H9 (cell line): ENCODE data around the gene CDC14A. TPM values are rescaled to one million over a fixed set of nuclear protein-coding genes. Genes with fewer than 3 reads are reported as not detected.

Source experiments
- DNase-seq: peaks from one replicate; pipeline ENCODE4 v3.0.0-alpha.2; 2017
- H2AFZ ChIP-seq: one replicate; pipeline ENCODE4 v1.6.1; 2013; ENCODE audit warnings: mild to moderate bottlenecking, low read length, control low read depth, moderate library complexity
- H2AK5ac ChIP-seq: 2 replicates; pipeline ENCODE4 v1.6.1; 2013; ENCODE audit warnings: low read length, control low read depth, mixed read lengths; ENCODE audit not compliant: insufficient read length
- H2BK120ac ChIP-seq: one replicate; pipeline ENCODE4 v1.6.1; 2013; ENCODE audit warnings: low read depth, mild to moderate bottlenecking, low read length, control low read depth, inconsistent platforms; ENCODE audit not compliant: poor library complexity, severe bottlenecking
- H2BK12ac ChIP-seq: 2 replicates; pipeline ENCODE4 v1.6.1; 2013; ENCODE audit warnings: low read length, control low read depth, mixed read lengths, low read depth; ENCODE audit not compliant: insufficient read length
- H2BK15ac ChIP-seq: 2 replicates; pipeline ENCODE4 v1.6.1; 2013; ENCODE audit warnings: low read depth, low read length, control low read depth
- H2BK20ac ChIP-seq: one replicate; pipeline ENCODE4 v1.6.1; 2013; ENCODE audit warnings: low read depth, mild to moderate bottlenecking, low read length, control low read depth, inconsistent platforms; ENCODE audit not compliant: poor library complexity, severe bottlenecking
- H2BK5ac ChIP-seq: 2 replicates; pipeline ENCODE4 v1.6.1; 2013; ENCODE audit warnings: low read length, control low read depth, mixed read lengths; ENCODE audit not compliant: insufficient read length
- H3K14ac ChIP-seq: 2 replicates; pipeline ENCODE4 v1.6.1; 2013; ENCODE audit warnings: low read length, control low read depth; ENCODE audit not compliant: insufficient read depth
- H3K18ac ChIP-seq: 2 replicates; pipeline ENCODE4 v1.6.1; 2013; ENCODE audit warnings: low read depth, mild to moderate bottlenecking, mixed read lengths, low read length, control low read depth; ENCODE audit not compliant: insufficient read length
- H3K23ac ChIP-seq: 2 replicates; pipeline ENCODE4 v1.6.1; 2013; ENCODE audit warnings: low read length, control low read depth, mixed read lengths, low read depth; ENCODE audit not compliant: insufficient read length
- H3K23me2 ChIP-seq: 2 replicates; pipeline ENCODE4 v1.6.1; 2013; ENCODE audit warnings: low read depth, mild to moderate bottlenecking, mixed read lengths, low read length, control low read depth; ENCODE audit not compliant: insufficient read length, poor library complexity, severe bottlenecking
- H3K27ac ChIP-seq: 2 replicates; pipeline ENCODE4 v1.5.1; 2013; ENCODE audit warnings: low read length, control low read depth, mixed read lengths, low read depth; ENCODE audit not compliant: insufficient read length
- H3K27me3 ChIP-seq: 2 replicates; pipeline ENCODE4 v1.6.1; 2013; ENCODE audit warnings: low read length, control low read depth, inconsistent platforms; ENCODE audit not compliant: insufficient read depth
- H3K4ac ChIP-seq: 2 replicates; pipeline ENCODE4 v1.6.1; 2013; ENCODE audit warnings: low read depth, mild to moderate bottlenecking, control low read depth, inconsistent platforms, low read length, moderate library complexity
- H3K4me1 ChIP-seq: 2 replicates; pipeline ENCODE4 v1.6.1; 2013; ENCODE audit warnings: low read length, control low read depth, inconsistent platforms; ENCODE audit not compliant: insufficient read depth
- H3K4me2 ChIP-seq: 2 replicates; pipeline ENCODE4 v1.6.1; 2013; ENCODE audit warnings: low read length, control low read depth, mixed read lengths; ENCODE audit not compliant: insufficient read length, insufficient read depth
- H3K56ac ChIP-seq: 2 replicates; pipeline ENCODE4 v1.6.1; 2013; ENCODE audit warnings: low read depth, mild to moderate bottlenecking, mixed read lengths, low read length, control low read depth; ENCODE audit not compliant: insufficient read length
- H3K79me1 ChIP-seq: 2 replicates; pipeline ENCODE4 v1.6.1; 2013; ENCODE audit warnings: low read depth, mild to moderate bottlenecking, moderate library complexity, low read length, control low read depth, inconsistent platforms; ENCODE audit not compliant: insufficient read depth, poor library complexity, severe bottlenecking
- H3K79me2 ChIP-seq: 2 replicates; pipeline ENCODE4 v1.6.1; 2013; ENCODE audit warnings: low read length, control low read depth, inconsistent platforms; ENCODE audit not compliant: insufficient read depth
- H3K9ac ChIP-seq: 2 replicates; pipeline ENCODE4 v1.6.1; 2013; ENCODE audit warnings: low read length, control low read depth, mixed read lengths; ENCODE audit not compliant: insufficient read length; ENCODE audit errors: extremely low read depth
- H3K9me3 ChIP-seq: one replicate; pipeline ENCODE4 v1.6.1; 2013; ENCODE audit warnings: low read depth, low read length, inconsistent platforms; ENCODE audit not compliant: control insufficient read depth
- H3T11ph ChIP-seq: one replicate; pipeline ENCODE4 v1.6.1; 2013; ENCODE audit warnings: mild to moderate bottlenecking, low read length, control low read depth, inconsistent platforms
- H4K20me1 ChIP-seq: one replicate; pipeline ENCODE4 v1.6.1; 2013; ENCODE audit not compliant: control insufficient read depth, insufficient read length, insufficient read depth
- H4K5ac ChIP-seq: 2 replicates; pipeline ENCODE4 v1.6.1; 2013; ENCODE audit warnings: low read depth, mild to moderate bottlenecking, mixed read lengths, low read length, control low read depth; ENCODE audit not compliant: insufficient read length
- H4K8ac ChIP-seq: replicated peaks from 2 replicates; pipeline ENCODE4 v1.6.1; 2013; ENCODE audit warnings: low read length, control low read depth, mixed read lengths, low read depth; ENCODE audit not compliant: insufficient read length
- H4K91ac ChIP-seq: 2 replicates; pipeline ENCODE4 v1.6.1; 2013; ENCODE audit warnings: low read depth, mild to moderate bottlenecking, moderate library complexity, mixed read lengths, low read length, control low read depth; ENCODE audit not compliant: insufficient read length
- H3K27ac Mint-ChIP-seq, 3 experiments: 2 replicates in 2 of 3; 3 replicates in 1 of 3; pipeline ENCODE4 v1.8.0; 2020 to 2021; ENCODE audit warnings: mixed read lengths in 3 of 3, mild to moderate bottlenecking in 1 of 3, moderate library complexity in 1 of 3
- H3K27me3 Mint-ChIP-seq: 2 replicates; pipeline ENCODE4 v1.8.0; 2021; ENCODE audit warnings: low read depth, mild to moderate bottlenecking, moderate library complexity, mixed read lengths
- H3K36me3 Mint-ChIP-seq, 3 experiments: 2 replicates in 2 of 3; 3 replicates in 1 of 3; pipeline ENCODE4 v1.8.0; 2020 to 2021; ENCODE audit warnings: low read depth in 3 of 3, mixed read lengths in 3 of 3; ENCODE audit not compliant: insufficient read depth in 1 of 3
- H3K4me1 Mint-ChIP-seq, 2 experiments: 2 replicates each; pipeline ENCODE4 v1.8.0; 2020; ENCODE audit warnings: mixed read lengths in 2 of 2
- H3K4me3 Mint-ChIP-seq, 2 experiments: 2 replicates in 1 of 2; 3 replicates in 1 of 2; pipeline ENCODE4 v1.8.0; 2020 to 2021; ENCODE audit warnings: mild to moderate bottlenecking in 2 of 2, mixed read lengths in 2 of 2, moderate library complexity in 1 of 2
- H3K9me3 Mint-ChIP-seq, 2 experiments: 2 replicates in 1 of 2; 3 replicates in 1 of 2; pipeline ENCODE4 v1.8.0; 2020; ENCODE audit warnings: mild to moderate bottlenecking in 2 of 2, mixed read lengths in 2 of 2, moderate library complexity in 1 of 2
- total RNA-seq: library from RNA; stranded (reverse); gene quantifications from 2 replicates; pipeline ENCODE4 v1.2.1, GENCODE V29; 2021
- TF ChIP-seq, protein P1 (sequence below): fragments of 200-600 bp; sonication (generic); conservative IDR thresholded peaks from 3 replicates; pipeline ENCODE4 v1.8.0; 2021; ENCODE audit warnings: antibody characterized with exemption, mild to moderate bottlenecking

CDC14A gene
- total RNA-seq, 1 experiment from 2014 or later: 8.9 TPM

DNA sequence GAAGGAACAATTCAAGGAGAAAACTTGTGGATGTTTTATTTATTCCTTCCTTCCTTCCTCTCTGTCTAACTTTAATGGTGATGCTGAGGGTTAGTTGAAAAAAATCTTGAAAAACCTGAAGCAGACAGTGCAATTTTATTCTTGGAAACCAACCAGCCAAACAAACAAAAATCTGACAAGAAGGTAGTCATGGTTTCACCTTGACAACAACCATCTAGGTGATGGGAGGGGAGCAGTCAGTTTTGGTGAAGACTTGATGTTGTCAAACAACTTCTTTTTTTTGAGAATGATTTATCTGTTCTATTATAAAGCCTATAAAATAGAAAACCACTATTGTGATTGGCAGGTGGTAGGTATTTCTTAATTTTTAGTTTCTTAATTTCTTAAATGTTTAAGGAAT lies 93.3 kb downstream of the CDC14A start:
- no peak overlapping the region for H4K8ac ChIP-seq
- H2AFZ ChIP-seq: no peak overlapping the region
- H2BK20ac ChIP-seq: no peak overlapping the region
- H3K4ac ChIP-seq: no peak overlapping the region
- no peak overlapping the region for H3K18ac ChIP-seq
- H3K23me2 ChIP-seq: no peaks in the 10 kb centered on the region
- Mint-ChIP-seq H3K36me3 (peaks cover 0 to 4% (median 2%) of the 10 kb centered on the region in 3 experiments; a peak in 2 of 7 replicates), H3K9me3 (no peaks in the 10 kb centered on the region), H3K27ac (no peak overlapping the region), H3K4me1 (peaks cover 0 to 2% of the 10 kb centered on the region in 2 experiments; a peak in 1 of 4 replicates), H3K4me3 (no peak overlapping the region), H3K27me3 (no peaks in the 10 kb centered on the region)
- H3K27me3 ChIP-seq: no peaks in the 10 kb centered on the region
- H2BK120ac ChIP-seq: no peak overlapping the region
- no peaks in the 10 kb centered on the region for H3K4me1 ChIP-seq
- no peak overlapping the region for H4K5ac ChIP-seq
- H3K9ac ChIP-seq: no peak overlapping the region
- no peak overlapping the region for H3K27ac ChIP-seq
- H3K14ac ChIP-seq: no peak overlapping the region
- no peaks in the 10 kb centered on the region for H3K9me3 ChIP-seq
- DNase-seq: no peak
- H3K23ac ChIP-seq: no peak overlapping the region
- H4K91ac ChIP-seq: no peak overlapping the region
- H3K4me2 ChIP-seq: no peak overlapping the region
- no peaks in the 10 kb centered on the region for H3K79me2 ChIP-seq
- H2BK5ac ChIP-seq: no peak overlapping the region
- no peak overlapping the region for H2BK12ac ChIP-seq
- H4K20me1 ChIP-seq: no peaks in the 10 kb centered on the region
- TF ChIP-seq, protein P1, sequence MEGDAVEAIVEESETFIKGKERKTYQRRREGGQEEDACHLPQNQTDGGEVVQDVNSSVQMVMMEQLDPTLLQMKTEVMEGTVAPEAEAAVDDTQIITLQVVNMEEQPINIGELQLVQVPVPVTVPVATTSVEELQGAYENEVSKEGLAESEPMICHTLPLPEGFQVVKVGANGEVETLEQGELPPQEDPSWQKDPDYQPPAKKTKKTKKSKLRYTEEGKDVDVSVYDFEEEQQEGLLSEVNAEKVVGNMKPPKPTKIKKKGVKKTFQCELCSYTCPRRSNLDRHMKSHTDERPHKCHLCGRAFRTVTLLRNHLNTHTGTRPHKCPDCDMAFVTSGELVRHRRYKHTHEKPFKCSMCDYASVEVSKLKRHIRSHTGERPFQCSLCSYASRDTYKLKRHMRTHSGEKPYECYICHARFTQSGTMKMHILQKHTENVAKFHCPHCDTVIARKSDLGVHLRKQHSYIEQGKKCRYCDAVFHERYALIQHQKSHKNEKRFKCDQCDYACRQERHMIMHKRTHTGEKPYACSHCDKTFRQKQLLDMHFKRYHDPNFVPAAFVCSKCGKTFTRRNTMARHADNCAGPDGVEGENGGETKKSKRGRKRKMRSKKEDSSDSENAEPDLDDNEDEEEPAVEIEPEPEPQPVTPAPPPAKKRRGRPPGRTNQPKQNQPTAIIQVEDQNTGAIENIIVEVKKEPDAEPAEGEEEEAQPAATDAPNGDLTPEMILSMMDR: no peak
- H2AK5ac ChIP-seq: no peak overlapping the region
- H3K79me1 ChIP-seq: peaks cover 4% of the 10 kb centered on the region
- H3T11ph ChIP-seq: no peak overlapping the region
- no peak overlapping the region for H3K56ac ChIP-seq
- H2BK15ac ChIP-seq: no peak overlapping the region
